K562 (cell line): ENCODE measurements around the gene PRC1.

Experiments used
- ATF7 ChIP-seq: fragments of 450-650 bp; IDR thresholded peaks from 2 replicates; pipeline ENCODE4 v1.7.1; 2014; ENCODE audit warnings: mild to moderate bottlenecking, moderate library complexity
- EHMT2 ChIP-seq: fragments of 450-650 bp; IDR thresholded peaks from 2 replicates; pipeline ENCODE4 v1.6.1; 2018; ENCODE audit warnings: antibody characterized with exemption
- FOSL1 ChIP-seq: fragments of 200-800 bp; sonication (Bioruptor generic); conservative IDR thresholded peaks from 2 replicates; pipeline ENCODE4 v1.6.1; 2016; ENCODE audit warnings: missing genetic modification characterization, missing compliant biosample characterization
- MYNN ChIP-seq, 2 experiments: sonication (generic); formaldehyde crosslinking in 1 of 2; IDR thresholded peaks; 2 replicates each; pipeline versions ENCODE4 v1.5.0 to v1.6.1; 2016 to 2020; ENCODE audit warnings: antibody characterized with exemption in 1 of 2, missing genetic modification reagents in 1 of 2
- PTBP1 ChIP-seq: fragments of 200-400 bp; formaldehyde crosslinking; IDR thresholded peaks from 2 replicates; pipeline ENCODE4 v1.6.1; 2017; ENCODE audit warnings: low read depth, low read length
- SMC3 ChIP-seq: conservative IDR thresholded peaks from 2 replicates; pipeline ENCODE4 v1.6.1; 2011; ENCODE audit warnings: low read depth, low read length, improper control_type of control experiment; ENCODE audit not compliant: insufficient read depth
- SP1 ChIP-seq: sonication (generic); formaldehyde crosslinking; IDR thresholded peaks from 2 replicates; pipeline ENCODE4 v1.8.1; 2022; ENCODE audit warnings: mild to moderate bottlenecking, missing genetic modification reagents
- TOE1 ChIP-seq, 2 experiments: fragments of 450-650 bp in 1 of 2; sonication (generic) in 1 of 2; formaldehyde crosslinking in 1 of 2; IDR thresholded peaks; 2 replicates each; pipeline versions ENCODE4 v1.7.1 to v1.8.0; 2016 to 2022; ENCODE audit warnings: borderline replicate concordance in 2 of 2, mild to moderate bottlenecking in 2 of 2, antibody characterized with exemption in 1 of 2, inconsistent platforms in 1 of 2, low read depth in 1 of 2, missing genetic modification reagents in 1 of 2, moderate library complexity in 1 of 2
- ZBTB40 ChIP-seq, 2 experiments: fragments of 450-650 bp in 1 of 2; sonication (generic) in 1 of 2; formaldehyde crosslinking in 1 of 2; IDR thresholded peaks; 2 replicates each; pipeline versions ENCODE4 v1.7.1 to v1.9.0; 2016 to 2022; ENCODE audit warnings: inconsistent platforms in 1 of 2, mild to moderate bottlenecking in 1 of 2, missing genetic modification reagents in 1 of 2
- ZNF121 ChIP-seq: sonication (generic); formaldehyde crosslinking; conservative IDR thresholded peaks from 2 replicates; pipeline ENCODE4 v1.8.0; 2022; ENCODE audit warnings: missing genetic modification reagents
- ZNF75A ChIP-seq: fragments of 450-650 bp; formaldehyde crosslinking; IDR thresholded peaks from 2 replicates; pipeline ENCODE4 v1.4.0; 2020; ENCODE audit warnings: mild to moderate bottlenecking
- TF ChIP-seq, protein P1 (sequence below): sonication (generic); formaldehyde crosslinking; IDR thresholded peaks from 2 replicates; pipeline ENCODE4 v1.4.0; 2020; ENCODE audit warnings: mild to moderate bottlenecking, missing genetic modification reagents

- TF ChIP-seq ZNF121 (CRISPR knock-in tag) (no peak), SMC3 (no peak), ZBTB40 (IDR thresholded peaks at IDR 0.05) (no peak), ZBTB40 (CRISPR knock-in tag; IDR thresholded peaks at IDR 0.05) (no peak), FOSL1 (tag) (no peak), ZNF75A (CRISPR knock-in tag) (no peak), SP1 (CRISPR knock-in tag) (no peak), ATF7 (no peak), EHMT2 (no peak), PTBP1 (no peak), MYNN (IDR thresholded peaks at IDR 0.05) (no peak), MYNN (CRISPR knock-in tag; IDR thresholded peaks at IDR 0.05) (no peak), TOE1 (IDR thresholded peaks at IDR 0.05; ENCODE audit: borderline replicate concordance) (no peak), TOE1 (CRISPR knock-in tag; IDR thresholded peaks at IDR 0.05; ENCODE audit: borderline replicate concordance, low read depth) (no peak)
- TF ChIP-seq, protein P1, sequence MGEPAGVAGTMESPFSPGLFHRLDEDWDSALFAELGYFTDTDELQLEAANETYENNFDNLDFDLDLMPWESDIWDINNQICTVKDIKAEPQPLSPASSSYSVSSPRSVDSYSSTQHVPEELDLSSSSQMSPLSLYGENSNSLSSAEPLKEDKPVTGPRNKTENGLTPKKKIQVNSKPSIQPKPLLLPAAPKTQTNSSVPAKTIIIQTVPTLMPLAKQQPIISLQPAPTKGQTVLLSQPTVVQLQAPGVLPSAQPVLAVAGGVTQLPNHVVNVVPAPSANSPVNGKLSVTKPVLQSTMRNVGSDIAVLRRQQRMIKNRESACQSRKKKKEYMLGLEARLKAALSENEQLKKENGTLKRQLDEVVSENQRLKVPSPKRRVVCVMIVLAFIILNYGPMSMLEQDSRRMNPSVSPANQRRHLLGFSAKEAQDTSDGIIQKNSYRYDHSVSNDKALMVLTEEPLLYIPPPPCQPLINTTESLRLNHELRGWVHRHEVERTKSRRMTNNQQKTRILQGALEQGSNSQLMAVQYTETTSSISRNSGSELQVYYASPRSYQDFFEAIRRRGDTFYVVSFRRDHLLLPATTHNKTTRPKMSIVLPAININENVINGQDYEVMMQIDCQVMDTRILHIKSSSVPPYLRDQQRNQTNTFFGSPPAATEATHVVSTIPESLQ (CRISPR knock-in tag) = no peak
Measured at GRCh38 chr15:90941038-90941437, 53.3 kb downstream of the PRC1 start.
